ENCODE data around the gene PLCD3. TPM values are rescaled to one million over a fixed set of nuclear protein-coding genes. Genes with fewer than 3 reads are reported as not detected.
A peak's percentile ranks its signal among the peaks of the same experiment; 100 is the strongest.

Gene PLCD3, protein sequence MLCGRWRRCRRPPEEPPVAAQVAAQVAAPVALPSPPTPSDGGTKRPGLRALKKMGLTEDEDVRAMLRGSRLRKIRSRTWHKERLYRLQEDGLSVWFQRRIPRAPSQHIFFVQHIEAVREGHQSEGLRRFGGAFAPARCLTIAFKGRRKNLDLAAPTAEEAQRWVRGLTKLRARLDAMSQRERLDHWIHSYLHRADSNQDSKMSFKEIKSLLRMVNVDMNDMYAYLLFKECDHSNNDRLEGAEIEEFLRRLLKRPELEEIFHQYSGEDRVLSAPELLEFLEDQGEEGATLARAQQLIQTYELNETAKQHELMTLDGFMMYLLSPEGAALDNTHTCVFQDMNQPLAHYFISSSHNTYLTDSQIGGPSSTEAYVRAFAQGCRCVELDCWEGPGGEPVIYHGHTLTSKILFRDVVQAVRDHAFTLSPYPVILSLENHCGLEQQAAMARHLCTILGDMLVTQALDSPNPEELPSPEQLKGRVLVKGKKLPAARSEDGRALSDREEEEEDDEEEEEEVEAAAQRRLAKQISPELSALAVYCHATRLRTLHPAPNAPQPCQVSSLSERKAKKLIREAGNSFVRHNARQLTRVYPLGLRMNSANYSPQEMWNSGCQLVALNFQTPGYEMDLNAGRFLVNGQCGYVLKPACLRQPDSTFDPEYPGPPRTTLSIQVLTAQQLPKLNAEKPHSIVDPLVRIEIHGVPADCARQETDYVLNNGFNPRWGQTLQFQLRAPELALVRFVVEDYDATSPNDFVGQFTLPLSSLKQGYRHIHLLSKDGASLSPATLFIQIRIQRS
- 100 to 1,000 TPM in 1 of 4 donors, 10 to 100 TPM in 3; 38.6 to 186 (median 75.1) TPM for total RNA-seq

- TF ChIP-seq POLR2A (IDR thresholded peaks at IDR 0.05) (peak; percentile 62 to 70), CTCF (IDR thresholded peaks at IDR 0.05 in 4 of 5, conservative IDR thresholded peaks at IDR 0.05 in 1 of 5) (no peak)
- Histone ChIP-seq H3K27ac (peak within 1 kb of the TSS; percentile 93 to 100 (median 97)), H3K27me3 (no peaks in the 10 kb centered on the region), H3K4me1 (peaks cover 56 to 62% of the 10 kb centered on the region in 2 donors), H3K36me3 (no peaks in the 10 kb centered on the region), H3K9me3 (no peaks in the 10 kb centered on the region), H3K4me3 (peak within 1 kb of the TSS; percentile 72 to 98 (median 94))
- in situ Hi-C loops (cut with MboI; ENCODE audit: low sequenced_read_pairs in 4 of 4) (loop anchor here in 2 of 4 donors (10.0 to 25.0 kb wide), 3 partner anchors 63 to 220 kb away; partner anchors contain the start of gene GFAP (in 2 of the 2)), intact Hi-C loops (cut with DNase I; ENCODE audit: low total_unique reads) (loop anchor here (2.0 to 5.0 kb wide), 3 partner anchors 35 to 357 kb away; no protein-coding TSS in a partner anchor)
- DNase-seq (no peak), ATAC-seq (peak in 1 of 2 donors; percentile 0)
These were observed at the start of gene PLCD3 for GRCh38 chr17:45132320-45132571. PLCD3 (minus strand) TSS chr17:45132515; CDS start chr17:45132410, 105 bp downstream.

- in situ Hi-C loops (cut with MboI; ENCODE audit: low sequenced_read_pairs in 4 of 4) (no loop called here), intact Hi-C loops (cut with DNase I; ENCODE audit: low total_unique reads) (loop anchor here (2.0 kb wide), 1 partner anchor 17 kb away; no protein-coding TSS in a partner anchor)
- TF ChIP-seq CTCF (IDR thresholded peaks at IDR 0.05 in 4 of 5, conservative IDR thresholded peaks at IDR 0.05 in 1 of 5): no peak
- TF ChIP-seq POLR2A (IDR thresholded peaks at IDR 0.05): no peak
- Histone ChIP-seq H3K36me3 (no peaks in the 10 kb centered on the region), H3K4me1 (peaks cover 20 to 24% of the 10 kb centered on the region in 2 donors), H3K9me3 (no peaks in the 10 kb centered on the region), H3K4me3 (no peak overlapping the region), H3K27me3 (no peaks in the 10 kb centered on the region), H3K27ac (no peak overlapping the region)
- ATAC-seq (no peak), DNase-seq (no peak)
These were observed 45.2 kb upstream of the PLCD3 start for GRCh38 chr17:45177563-45177962.

GRCh38 chr17:45175759-45176115 is 43.4 kb upstream of the PLCD3 start:
- intact Hi-C loops (cut with DNase I; ENCODE audit: low total_unique reads): loop anchor here (2.0 kb wide), 1 partner anchor 19 kb away; no protein-coding TSS in a partner anchor
- H3K27ac ChIP-seq: peak overlapping the region; percentile 20 to 71 (median 56)
- no peak for ATAC-seq

More at GRCh38 chr17:45175759-45176115, 43.4 kb upstream of the PLCD3 start:
- Histone ChIP-seq H3K9me3 (no peaks in the 10 kb centered on the region), H3K4me1 (peaks cover 38 to 43% of the 10 kb centered on the region in 2 donors), H3K36me3 (no peaks in the 10 kb centered on the region), H3K4me3 (no peak overlapping the region), H3K27me3 (no peaks in the 10 kb centered on the region)
- DNase-seq: no peak
- in situ Hi-C loops (cut with MboI; ENCODE audit: low sequenced_read_pairs in 4 of 4): no loop called here
- no peak for TF ChIP-seq POLR2A (IDR thresholded peaks at IDR 0.05)
- TF ChIP-seq CTCF (IDR thresholded peaks at IDR 0.05 in 4 of 5, conservative IDR thresholded peaks at IDR 0.05 in 1 of 5): no peak

Measured in gastrocnemius medialis (tissue), 4 donors.